ENCODE measurements around the gene SPTLC1. TPM values are rescaled to one million over a fixed set of nuclear protein-coding genes. Genes with fewer than 3 reads are reported as not detected.
"Not testable (repeated sequence)": the region's sequence is repeated elsewhere in the genome, so short reads cannot be mapped to it uniquely, and the experiment has no call there.

Gene SPTLC1
- polyA plus RNA-seq, 6 donors from 2014 or later, result 32.8 to 53.5 (median 44.2) TPM

- ATAC-seq (ENCODE audit: low read depth in 2 of 2), result no peak
- Mint-ChIP-seq H3K9me3 (peaks cover 0 to 7% (median 3%) of the 10 kb centered on the region in 7 donors), H3K4me1 (peaks cover 12 to 25% (median 17%) of the 10 kb centered on the region in 3 donors), H3K27me3 (peaks cover 28 to 62% (median 43%) of the 10 kb centered on the region in 3 donors), H3K36me3 (peaks cover 5% of the 10 kb centered on the region in 2 donors), H3K27ac (no peak overlapping the region), H3K4me3 (peak overlapping the region in 1 of 8 donors; percentile 20)
- no peak for DNase-seq
Observed at GRCh38 chr9:92136184-92136858, 21.1 kb upstream of the SPTLC1 start.

- Mint-ChIP-seq H3K27me3 (peaks cover 35 to 59% (median 43%) of the 10 kb centered on the region in 3 donors), H3K36me3 (peaks cover 5 to 11% of the 10 kb centered on the region in 2 donors), H3K27ac (no peak overlapping the region), H3K9me3 (peaks cover 0 to 15% (median 11%) of the 10 kb centered on the region in 7 donors), H3K4me3 (no peak overlapping the region), H3K4me1 (peaks cover 6 to 20% (median 10%) of the 10 kb centered on the region in 3 donors)
- ATAC-seq (ENCODE audit: low read depth in 2 of 2) (no peak), DNase-seq (no peak)
Observed at GRCh38 chr9:92135576-92135975, 20.4 kb upstream of the SPTLC1 start.

- Mint-ChIP-seq H3K27me3 (peaks cover 28 to 57% (median 41%) of the 10 kb centered on the region in 3 donors), H3K4me3 (peak overlapping the region in 2 of 8 donors; percentile 3 to 56), H3K36me3 (peaks cover 5 to 11% of the 10 kb centered on the region in 2 donors), H3K4me1 (peaks cover 5 to 15% (median 8%) of the 10 kb centered on the region in 3 donors), H3K9me3 (peaks cover 0 to 17% (median 11%) of the 10 kb centered on the region in 7 donors), H3K27ac (peak overlapping the region in 1 of 6 donors; percentile 32)
- DNase-seq, result peak; percentile 45
- ATAC-seq (ENCODE audit: low read depth in 2 of 2), result peak; percentile 69 to 78
Observed at GRCh38 chr9:92133949-92134604, 18.9 kb upstream of the SPTLC1 start.

GRCh38 chr9:92132913-92133312 is 17.7 kb upstream of the SPTLC1 start:
- not testable (repeated sequence) for DNase-seq; H3K4me3 Mint-ChIP-seq; ATAC-seq (ENCODE audit: low read depth in 2 of 2)
- peaks cover 28 to 57% (median 41%) of the 10 kb centered on the region in 3 donors for H3K27me3 Mint-ChIP-seq
- peak overlapping the region in 1 of 6 donors; percentile 10 for H3K27ac Mint-ChIP-seq
- H3K9me3 Mint-ChIP-seq, result peaks cover 0 to 17% (median 11%) of the 10 kb centered on the region in 7 donors
- peaks cover 5 to 15% (median 8%) of the 10 kb centered on the region in 3 donors for H3K4me1 Mint-ChIP-seq
- peaks cover 5 to 11% of the 10 kb centered on the region in 2 donors for H3K36me3 Mint-ChIP-seq

GRCh38 chr9:92132501-92132900 is 17.3 kb upstream of the SPTLC1 start:
- peaks cover 28 to 57% (median 41%) of the 10 kb centered on the region in 3 donors for H3K27me3 Mint-ChIP-seq
- H3K27ac Mint-ChIP-seq, result no peak overlapping the region
- peaks cover 0 to 17% (median 11%) of the 10 kb centered on the region in 7 donors for H3K9me3 Mint-ChIP-seq
- no peak overlapping the region for H3K4me3 Mint-ChIP-seq
- no peak for DNase-seq
- peaks cover 5 to 15% (median 8%) of the 10 kb centered on the region in 3 donors for H3K4me1 Mint-ChIP-seq
- H3K36me3 Mint-ChIP-seq, result peaks cover 5 to 11% of the 10 kb centered on the region in 2 donors
- ATAC-seq (ENCODE audit: low read depth in 2 of 2), result no peak

GRCh38 chr9:92122800-92123199 is 7.6 kb upstream of the SPTLC1 start:
- H3K4me1 Mint-ChIP-seq, result no peaks in the 10 kb centered on the region
- H3K27me3 Mint-ChIP-seq, result peaks cover 4 to 24% (median 21%) of the 10 kb centered on the region in 3 donors
- H3K27ac Mint-ChIP-seq, result no peak overlapping the region
- DNase-seq, result no peak
- H3K36me3 Mint-ChIP-seq, result no peaks in the 10 kb centered on the region
- no peak for ATAC-seq (ENCODE audit: low read depth in 2 of 2)
- peaks cover 0 to 6% (median 3%) of the 10 kb centered on the region in 7 donors for H3K9me3 Mint-ChIP-seq
- H3K4me3 Mint-ChIP-seq, result no peak overlapping the region

- no peak overlapping the region for H3K4me3 Mint-ChIP-seq
- ATAC-seq (ENCODE audit: low read depth in 2 of 2) (no peak), DNase-seq (no peak)
- peaks cover 4 to 24% (median 21%) of the 10 kb centered on the region in 3 donors for H3K27me3 Mint-ChIP-seq
- H3K27ac Mint-ChIP-seq, result no peak overlapping the region
- peaks cover 0 to 6% (median 3%) of the 10 kb centered on the region in 7 donors for H3K9me3 Mint-ChIP-seq
- H3K4me1 Mint-ChIP-seq, result no peaks in the 10 kb centered on the region
- H3K36me3 Mint-ChIP-seq, result no peaks in the 10 kb centered on the region
Observed at GRCh38 chr9:92122061-92122460, 6.8 kb upstream of the SPTLC1 start.

GRCh38 chr9:92121265-92121664 is 6.1 kb upstream of the SPTLC1 start:
- peaks cover 4 to 24% (median 21%) of the 10 kb centered on the region in 3 donors for H3K27me3 Mint-ChIP-seq
- H3K27ac Mint-ChIP-seq, result no peak overlapping the region
- H3K4me3 Mint-ChIP-seq, result peak overlapping the region in 1 of 8 donors; percentile 39
- no peak for DNase-seq
- H3K4me1 Mint-ChIP-seq, result peaks cover 0 to 2% (median 0%) of the 10 kb centered on the region in 3 donors
- no peak for ATAC-seq (ENCODE audit: low read depth in 2 of 2)
- H3K36me3 Mint-ChIP-seq, result no peaks in the 10 kb centered on the region
- peaks cover 0 to 6% (median 3%) of the 10 kb centered on the region in 7 donors for H3K9me3 Mint-ChIP-seq

GRCh38 chr9:92120138-92120537 is 4.9 kb upstream of the SPTLC1 start:
- peaks cover 4 to 24% (median 21%) of the 10 kb centered on the region in 3 donors for H3K27me3 Mint-ChIP-seq
- H3K36me3 Mint-ChIP-seq, result peaks cover 0 to 3% of the 10 kb centered on the region in 2 donors
- peaks cover 5 to 9% (median 6%) of the 10 kb centered on the region in 3 donors for H3K4me1 Mint-ChIP-seq
- no peak overlapping the region for H3K27ac Mint-ChIP-seq
- ATAC-seq (ENCODE audit: low read depth in 2 of 2), result no peak
- peaks cover 0 to 6% (median 3%) of the 10 kb centered on the region in 7 donors for H3K9me3 Mint-ChIP-seq
- H3K4me3 Mint-ChIP-seq, result peak overlapping the region in 1 of 8 donors; percentile 49
- no peak for DNase-seq

GRCh38 chr9:92119586-92119985 is 4.4 kb upstream of the SPTLC1 start:
- DNase-seq, result no peak
- Mint-ChIP-seq H3K4me1 (peaks cover 8 to 12% (median 9%) of the 10 kb centered on the region in 3 donors), H3K27ac (no peak overlapping the region)

GRCh38 chr9:92108122-92108521 is 7.1 kb downstream of the SPTLC1 start:
- H3K4me3 Mint-ChIP-seq, result no peak overlapping the region
- ATAC-seq (ENCODE audit: low read depth in 2 of 2) (no peak), DNase-seq (no peak)
- peaks cover 12 to 33% (median 31%) of the 10 kb centered on the region in 3 donors for H3K4me1 Mint-ChIP-seq
- no peaks in the 10 kb centered on the region for H3K27me3 Mint-ChIP-seq
- no peaks in the 10 kb centered on the region for H3K9me3 Mint-ChIP-seq
- peaks cover 25 to 34% of the 10 kb centered on the region in 2 donors for H3K36me3 Mint-ChIP-seq
- H3K27ac Mint-ChIP-seq, result no peak overlapping the region

More at GRCh38 chr9:92119586-92119985, 4.4 kb upstream of the SPTLC1 start:
- Mint-ChIP-seq H3K27me3 (peaks cover 4 to 24% (median 21%) of the 10 kb centered on the region in 3 donors), H3K9me3 (peaks cover 0 to 6% (median 3%) of the 10 kb centered on the region in 7 donors), H3K4me3 (peak overlapping the region in 1 of 8 donors; percentile 49), H3K36me3 (peaks cover 0 to 5% of the 10 kb centered on the region in 2 donors)
- no peak for ATAC-seq (ENCODE audit: low read depth in 2 of 2)

- H3K4me3 Mint-ChIP-seq; DNase-seq; ATAC-seq (ENCODE audit: low read depth in 2 of 2); H3K27me3 Mint-ChIP-seq; H3K9me3 Mint-ChIP-seq; H3K27ac Mint-ChIP-seq: not testable (repeated sequence)
- Mint-ChIP-seq H3K4me1 (peaks cover 1 to 18% (median 17%) of the 10 kb centered on the region in 3 donors), H3K36me3 (peaks cover 16 to 21% of the 10 kb centered on the region in 2 donors)
Observed at GRCh38 chr9:92105446-92106225, 9.6 kb downstream of the SPTLC1 start.

GRCh38 chr9:92103601-92104000 is 11.6 kb downstream of the SPTLC1 start:
- not testable (repeated sequence) for H3K4me3 Mint-ChIP-seq; H3K9me3 Mint-ChIP-seq; H3K27me3 Mint-ChIP-seq; DNase-seq; H3K27ac Mint-ChIP-seq; ATAC-seq (ENCODE audit: low read depth in 2 of 2)
- H3K4me1 Mint-ChIP-seq, result peaks cover 9 to 16% (median 15%) of the 10 kb centered on the region in 3 donors
- peaks cover 17 to 24% of the 10 kb centered on the region in 2 donors for H3K36me3 Mint-ChIP-seq

All from naive B cell (primary cell).